ENCODE results near the gene ASXL3.

The ASXL3 gene

DNA sequence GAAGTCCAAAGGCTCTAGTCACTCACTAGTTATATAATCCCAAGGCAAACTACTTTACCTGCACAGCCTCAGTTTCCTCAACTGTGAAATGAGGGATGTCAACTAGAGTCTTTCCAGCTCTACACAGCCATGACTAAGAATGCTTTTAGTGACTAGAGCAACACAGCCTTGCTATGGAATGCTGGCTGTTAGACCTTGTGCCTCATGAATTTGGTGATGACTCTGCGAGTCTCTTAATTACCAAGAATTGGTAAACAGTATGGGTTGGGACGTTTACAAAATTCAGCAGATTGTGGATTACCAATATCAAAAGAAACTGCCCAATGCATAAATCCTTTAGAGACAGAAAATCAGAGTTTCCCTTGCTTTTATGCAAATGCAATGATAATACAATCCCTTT is 163.7 kb downstream of the ASXL3 start:
- H3K4me1 ChIP-seq, result no peaks in the 10 kb centered on the region
- intact Hi-C loops (cut with DNase I; ENCODE audit: low total_unique reads), result no loop called here
- H3K9me3 ChIP-seq, result no peaks in the 10 kb centered on the region
- TF ChIP-seq, protein P1, sequence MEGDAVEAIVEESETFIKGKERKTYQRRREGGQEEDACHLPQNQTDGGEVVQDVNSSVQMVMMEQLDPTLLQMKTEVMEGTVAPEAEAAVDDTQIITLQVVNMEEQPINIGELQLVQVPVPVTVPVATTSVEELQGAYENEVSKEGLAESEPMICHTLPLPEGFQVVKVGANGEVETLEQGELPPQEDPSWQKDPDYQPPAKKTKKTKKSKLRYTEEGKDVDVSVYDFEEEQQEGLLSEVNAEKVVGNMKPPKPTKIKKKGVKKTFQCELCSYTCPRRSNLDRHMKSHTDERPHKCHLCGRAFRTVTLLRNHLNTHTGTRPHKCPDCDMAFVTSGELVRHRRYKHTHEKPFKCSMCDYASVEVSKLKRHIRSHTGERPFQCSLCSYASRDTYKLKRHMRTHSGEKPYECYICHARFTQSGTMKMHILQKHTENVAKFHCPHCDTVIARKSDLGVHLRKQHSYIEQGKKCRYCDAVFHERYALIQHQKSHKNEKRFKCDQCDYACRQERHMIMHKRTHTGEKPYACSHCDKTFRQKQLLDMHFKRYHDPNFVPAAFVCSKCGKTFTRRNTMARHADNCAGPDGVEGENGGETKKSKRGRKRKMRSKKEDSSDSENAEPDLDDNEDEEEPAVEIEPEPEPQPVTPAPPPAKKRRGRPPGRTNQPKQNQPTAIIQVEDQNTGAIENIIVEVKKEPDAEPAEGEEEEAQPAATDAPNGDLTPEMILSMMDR (IDR thresholded peaks at IDR 0.05), result no peak
- no peak overlapping the region for H3K27ac ChIP-seq
- peaks cover 17 to 35% (median 22%) of the 10 kb centered on the region in 3 donors for H3K36me3 ChIP-seq
- no peak for DNase-seq
- H3K4me3 ChIP-seq, result no peak overlapping the region
- H3K27me3 ChIP-seq, result no peaks in the 10 kb centered on the region

DNA sequence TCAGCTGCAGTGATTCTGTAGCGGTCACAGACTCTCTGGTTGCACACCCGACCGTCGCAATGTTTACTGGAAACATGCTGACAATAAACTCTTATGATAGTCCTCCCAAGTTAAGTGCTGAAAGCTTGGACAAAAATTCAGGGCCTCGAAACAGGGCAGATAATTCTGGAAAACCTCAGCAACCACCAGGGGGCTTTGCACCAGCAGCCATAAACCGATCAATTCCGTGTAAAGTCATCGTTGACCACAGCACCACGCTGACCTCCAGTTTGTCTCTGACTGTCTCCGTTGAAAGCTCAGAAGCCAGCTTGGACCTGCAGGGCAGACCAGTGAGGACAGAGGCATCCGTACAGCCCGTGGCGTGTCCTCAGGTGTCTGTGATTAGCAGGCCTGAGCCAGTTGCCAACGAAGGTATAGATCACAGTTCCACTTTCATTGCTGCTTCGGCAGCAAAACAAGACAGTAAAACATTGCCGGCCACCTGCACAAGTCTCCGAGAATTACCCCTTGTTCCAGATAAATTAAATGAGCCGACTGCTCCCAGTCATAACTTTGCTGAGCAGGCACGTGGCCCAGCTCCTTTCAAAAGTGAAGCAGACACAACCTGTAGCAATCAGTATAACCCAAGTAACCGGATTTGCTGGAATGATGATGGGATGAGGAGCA is 166.1 kb downstream of the ASXL3 start:
- H3K36me3 ChIP-seq, result peaks cover 17 to 32% (median 22%) of the 10 kb centered on the region in 3 donors
- DNase-seq, result no peak
- no peaks in the 10 kb centered on the region for H3K9me3 ChIP-seq
- no peak overlapping the region for H3K27ac ChIP-seq
- H3K4me3 ChIP-seq, result no peak overlapping the region
- intact Hi-C loops (cut with DNase I; ENCODE audit: low total_unique reads), result no loop called here
- TF ChIP-seq, protein P1 (IDR thresholded peaks at IDR 0.05), result no peak
- no peaks in the 10 kb centered on the region for H3K4me1 ChIP-seq
- H3K27me3 ChIP-seq, result no peaks in the 10 kb centered on the region

DNA sequence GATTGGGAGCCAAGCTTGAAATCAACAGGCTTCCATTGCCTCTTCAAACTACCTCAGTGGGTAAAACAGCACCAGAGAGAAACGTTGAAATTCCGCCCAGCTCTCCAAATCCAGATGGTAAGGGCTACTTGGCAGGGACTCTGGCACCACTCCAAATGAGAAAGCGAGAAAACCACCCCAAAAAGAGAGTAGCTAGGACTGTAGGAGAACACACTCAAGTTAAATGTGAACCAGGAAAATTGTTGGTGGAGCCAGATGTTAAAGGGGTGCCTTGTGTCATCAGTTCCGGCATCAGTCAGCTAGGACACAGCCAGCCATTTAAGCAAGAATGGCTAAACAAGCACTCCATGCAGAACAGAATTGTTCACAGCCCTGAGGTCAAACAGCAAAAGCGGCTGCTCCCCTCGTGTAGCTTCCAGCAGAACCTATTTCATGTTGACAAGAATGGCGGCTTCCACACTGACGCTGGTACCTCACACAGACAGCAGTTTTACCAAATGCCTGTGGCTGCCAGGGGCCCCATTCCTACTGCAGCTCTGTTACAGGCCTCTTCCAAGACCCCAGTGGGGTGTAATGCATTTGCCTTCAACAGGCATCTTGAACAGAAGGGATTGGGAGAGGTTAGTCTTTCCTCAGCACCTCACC is 167.3 kb downstream of the ASXL3 start:
- H3K36me3 ChIP-seq, result peaks cover 13 to 25% (median 22%) of the 10 kb centered on the region in 3 donors
- DNase-seq, result no peak
- no peaks in the 10 kb centered on the region for H3K9me3 ChIP-seq
- no peaks in the 10 kb centered on the region for H3K4me1 ChIP-seq
- intact Hi-C loops (cut with DNase I; ENCODE audit: low total_unique reads), result no loop called here
- H3K4me3 ChIP-seq, result no peak overlapping the region
- H3K27ac ChIP-seq, result no peak overlapping the region
- TF ChIP-seq, protein P1 (IDR thresholded peaks at IDR 0.05), result no peak
- H3K27me3 ChIP-seq, result no peaks in the 10 kb centered on the region

DNA sequence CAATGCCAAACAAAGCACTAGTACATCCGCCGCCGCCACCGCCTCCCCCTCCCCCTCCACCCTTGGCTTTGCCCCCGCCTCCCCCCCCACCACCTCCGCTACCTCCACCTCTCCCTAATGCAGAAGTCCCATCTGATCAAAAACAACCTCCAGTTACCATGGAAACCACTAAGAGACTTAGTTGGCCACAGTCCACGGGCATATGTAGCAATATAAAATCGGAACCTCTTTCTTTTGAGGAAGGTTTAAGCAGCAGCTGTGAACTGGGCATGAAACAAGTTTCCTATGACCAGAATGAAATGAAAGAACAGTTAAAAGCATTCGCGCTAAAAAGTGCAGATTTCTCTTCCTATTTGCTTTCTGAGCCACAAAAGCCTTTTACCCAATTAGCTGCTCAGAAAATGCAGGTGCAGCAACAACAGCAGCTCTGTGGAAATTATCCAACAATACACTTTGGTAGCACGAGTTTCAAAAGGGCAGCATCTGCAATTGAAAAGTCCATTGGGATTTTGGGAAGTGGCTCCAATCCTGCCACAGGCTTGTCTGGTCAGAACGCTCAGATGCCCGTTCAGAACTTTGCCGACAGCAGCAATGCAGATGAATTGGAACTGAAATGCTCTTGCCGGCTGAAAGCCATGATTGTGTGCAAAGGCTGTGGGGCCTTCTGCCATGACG is 168.0 kb downstream of the ASXL3 start:
- Histone ChIP-seq H3K4me1 (no peaks in the 10 kb centered on the region), H3K9me3 (no peaks in the 10 kb centered on the region), H3K4me3 (no peak overlapping the region), H3K27me3 (no peaks in the 10 kb centered on the region), H3K27ac (no peak overlapping the region), H3K36me3 (peaks cover 13 to 25% (median 22%) of the 10 kb centered on the region in 3 donors)
- intact Hi-C loops (cut with DNase I; ENCODE audit: low total_unique reads), result no loop called here
- TF ChIP-seq, protein P1 (IDR thresholded peaks at IDR 0.05), result no peak
- DNase-seq, result no peak

DNA sequence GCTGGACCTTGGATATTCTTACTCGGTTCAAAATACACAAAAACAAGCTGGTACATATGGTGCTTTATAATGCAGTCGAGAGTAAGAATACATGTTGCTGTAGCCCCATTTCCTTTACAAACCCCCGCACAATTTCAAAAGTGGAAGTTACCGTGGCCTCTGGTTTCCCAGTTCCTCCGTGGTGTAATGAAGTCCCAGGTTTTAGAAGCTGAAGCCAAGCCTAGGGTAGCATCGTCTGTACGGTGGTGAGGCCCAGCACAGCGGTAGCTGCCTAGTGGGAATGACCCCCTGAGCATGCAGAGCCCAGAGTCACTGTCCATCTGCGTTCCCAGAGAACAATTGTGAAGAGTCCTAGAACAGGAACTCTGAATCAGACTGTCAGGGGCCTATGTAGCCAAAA is 171.8 kb downstream of the ASXL3 start:
- no peak for DNase-seq
- intact Hi-C loops (cut with DNase I; ENCODE audit: low total_unique reads), result loop anchor here (10.0 kb wide), 1 partner anchor 295 kb away; no protein-coding TSS in a partner anchor
- Histone ChIP-seq H3K4me1 (no peaks in the 10 kb centered on the region), H3K27me3 (no peaks in the 10 kb centered on the region), H3K36me3 (peaks cover 0 to 2% (median 2%) of the 10 kb centered on the region in 3 donors), H3K27ac (no peak overlapping the region), H3K4me3 (no peak overlapping the region), H3K9me3 (no peaks in the 10 kb centered on the region)
- TF ChIP-seq, protein P1 (IDR thresholded peaks at IDR 0.05), result no peak
